ENCODE measurements around the gene SF3B3. TPM values are rescaled to one million over a fixed set of nuclear protein-coding genes. Genes with fewer than 3 reads are reported as not detected.
"Not testable (repeated sequence)": the region's sequence is repeated elsewhere in the genome, so short reads cannot be mapped to it uniquely, and the experiment has no call there.

Gene SF3B3
- total and polyA plus RNA-seq, 8 donors = 43.9 to 131 (median 85.5) TPM

DNA sequence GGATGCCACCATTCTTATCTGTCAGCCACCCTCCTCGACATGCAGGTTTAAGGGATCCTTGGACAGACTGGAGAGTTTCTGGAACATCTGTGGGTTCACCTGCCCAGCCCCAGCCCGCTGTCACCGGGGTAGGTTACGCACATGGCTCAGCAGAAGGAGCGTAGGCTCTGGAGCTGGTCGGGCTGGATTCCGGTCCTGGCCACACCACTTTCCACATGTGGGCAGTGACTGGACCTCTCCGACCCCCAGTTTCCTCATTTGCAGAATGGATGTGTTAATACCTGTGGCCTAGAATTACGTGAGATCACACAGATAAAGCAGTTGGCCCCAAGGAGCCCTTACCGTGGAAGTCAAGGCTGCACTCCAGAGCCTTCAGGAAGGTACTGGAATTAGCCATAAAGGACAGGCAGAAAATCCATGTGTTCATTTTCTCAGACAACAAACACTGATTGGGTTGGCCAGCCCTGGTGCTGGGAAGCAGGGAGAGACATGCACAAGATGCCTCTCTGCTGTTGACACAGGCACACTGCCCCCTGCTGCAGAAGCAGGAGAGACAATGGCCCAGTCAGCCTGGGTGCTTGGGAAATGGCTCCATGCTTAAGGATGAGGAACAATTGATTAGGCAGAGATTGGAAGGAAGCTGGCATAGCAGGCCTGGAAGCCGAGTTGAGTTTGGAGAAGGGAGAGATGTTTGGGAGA, 58.8 kb downstream of the SF3B3 start:
- TF ChIP-seq, protein P1, sequence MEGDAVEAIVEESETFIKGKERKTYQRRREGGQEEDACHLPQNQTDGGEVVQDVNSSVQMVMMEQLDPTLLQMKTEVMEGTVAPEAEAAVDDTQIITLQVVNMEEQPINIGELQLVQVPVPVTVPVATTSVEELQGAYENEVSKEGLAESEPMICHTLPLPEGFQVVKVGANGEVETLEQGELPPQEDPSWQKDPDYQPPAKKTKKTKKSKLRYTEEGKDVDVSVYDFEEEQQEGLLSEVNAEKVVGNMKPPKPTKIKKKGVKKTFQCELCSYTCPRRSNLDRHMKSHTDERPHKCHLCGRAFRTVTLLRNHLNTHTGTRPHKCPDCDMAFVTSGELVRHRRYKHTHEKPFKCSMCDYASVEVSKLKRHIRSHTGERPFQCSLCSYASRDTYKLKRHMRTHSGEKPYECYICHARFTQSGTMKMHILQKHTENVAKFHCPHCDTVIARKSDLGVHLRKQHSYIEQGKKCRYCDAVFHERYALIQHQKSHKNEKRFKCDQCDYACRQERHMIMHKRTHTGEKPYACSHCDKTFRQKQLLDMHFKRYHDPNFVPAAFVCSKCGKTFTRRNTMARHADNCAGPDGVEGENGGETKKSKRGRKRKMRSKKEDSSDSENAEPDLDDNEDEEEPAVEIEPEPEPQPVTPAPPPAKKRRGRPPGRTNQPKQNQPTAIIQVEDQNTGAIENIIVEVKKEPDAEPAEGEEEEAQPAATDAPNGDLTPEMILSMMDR (IDR thresholded peaks at IDR 0.05) = no peak
- Histone ChIP-seq H3K27ac (no peak overlapping the region), H3K27me3 (no peaks in the 10 kb centered on the region), H3K4me1 (no peaks in the 10 kb centered on the region), H3K9me3 (no peaks in the 10 kb centered on the region), H3K4me3 (no peak overlapping the region), H3K36me3 (no peaks in the 10 kb centered on the region)
- intact Hi-C loops (cut with DNase I) = no loop called here
- FAIRE-seq = no peak
- WGBS, 2 donors = 75 to 78% methylated on average over 11 of the region's 11 CpGs
- peak in 1 of 4 donors; percentile 17 for ATAC-seq
- no peak for DNase-seq

DNA sequence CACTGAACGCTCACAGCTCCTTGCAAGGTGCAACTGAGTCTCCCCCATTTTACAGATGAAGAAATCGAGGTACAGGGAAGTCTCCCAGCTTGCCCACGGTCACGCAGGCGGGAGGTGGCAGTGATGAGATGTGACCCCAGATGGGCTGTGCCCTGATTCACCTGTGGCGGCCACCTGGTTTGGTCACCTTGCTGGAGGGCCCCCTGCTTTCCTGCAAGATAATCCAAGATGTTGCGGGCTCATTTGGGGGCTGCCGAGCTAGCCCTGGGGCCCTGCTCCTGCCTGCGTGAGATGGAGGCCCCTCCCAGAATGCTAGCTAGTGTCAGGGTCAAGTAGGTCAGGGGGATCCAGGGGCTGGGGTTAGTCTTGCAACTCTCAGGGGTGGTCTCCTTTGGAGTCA, 63.1 kb downstream of the SF3B3 start:
- no peak for FAIRE-seq
- WGBS, 2 donors = 86 to 94% methylated on average over 9 of the region's 9 CpGs

DNA sequence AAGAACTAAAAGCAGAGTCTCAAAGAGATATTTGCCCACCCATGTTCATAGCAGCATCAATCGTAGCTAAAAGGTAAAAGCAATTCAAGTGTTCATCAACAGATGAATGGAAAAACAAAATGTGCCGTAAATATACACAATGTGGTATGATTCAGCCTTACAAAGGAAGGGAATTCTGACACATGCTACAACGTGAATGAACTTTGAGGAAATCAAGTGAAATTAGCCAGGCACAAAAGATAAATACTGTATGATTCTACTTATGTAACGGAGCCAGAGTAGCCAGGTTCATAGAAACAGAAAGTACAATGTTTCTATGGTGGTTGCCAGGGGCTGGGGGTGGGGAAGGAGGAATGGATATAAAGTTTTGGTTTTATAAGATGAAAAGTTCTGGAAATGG, 64.9 kb downstream of the SF3B3 start:
- no peak overlapping the region for H3K4me3 ChIP-seq
- DNase-seq = no peak
- no peaks in the 10 kb centered on the region for H3K27me3 ChIP-seq
- TF ChIP-seq, protein P1 (IDR thresholded peaks at IDR 0.05) = no peak
- no peaks in the 10 kb centered on the region for H3K4me1 ChIP-seq
- FAIRE-seq = peak; percentile 9
- intact Hi-C loops (cut with DNase I) = no loop called here
- 49 to 51% methylated on average over 4 of the region's 4 CpGs for WGBS, 2 donors
- ATAC-seq = no peak
- H3K36me3 ChIP-seq = no peaks in the 10 kb centered on the region
- H3K27ac ChIP-seq = no peak overlapping the region
- H3K9me3 ChIP-seq = no peaks in the 10 kb centered on the region

More for the DNA sequence above, 63.1 kb downstream of the SF3B3 start:
- Histone ChIP-seq H3K4me1 (no peaks in the 10 kb centered on the region), H3K27me3 (no peaks in the 10 kb centered on the region), H3K27ac (no peak overlapping the region), H3K9me3 (no peaks in the 10 kb centered on the region), H3K4me3 (no peak overlapping the region), H3K36me3 (no peaks in the 10 kb centered on the region)
- no peak for DNase-seq
- TF ChIP-seq, protein P1 (IDR thresholded peaks at IDR 0.05) = no peak
- no peak for ATAC-seq
- intact Hi-C loops (cut with DNase I) = no loop called here

DNA sequence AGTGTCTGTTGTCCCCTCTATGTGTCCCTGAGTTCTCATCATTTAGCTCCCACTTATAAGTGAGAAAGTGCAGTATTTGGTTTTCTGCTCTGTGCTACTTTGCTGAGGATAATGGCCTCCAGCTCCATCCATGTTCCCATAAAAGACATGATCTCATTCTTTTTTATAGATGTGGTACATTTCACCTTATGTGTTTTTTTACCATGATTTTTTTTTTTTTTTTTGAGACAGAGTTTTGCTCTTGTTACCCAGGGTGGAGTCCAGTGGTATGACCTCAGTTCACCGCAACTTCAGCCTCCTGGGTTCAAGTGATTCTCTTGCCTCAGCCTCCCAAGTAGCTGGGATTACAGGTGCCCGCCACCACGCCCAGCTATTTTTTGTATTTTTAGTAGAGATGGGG, 65.8 kb downstream of the SF3B3 start:
- 84 to 93% methylated on average over 3 of the region's 3 CpGs for WGBS, 2 donors
- not testable (repeated sequence) for H3K36me3 ChIP-seq, H3K4me3 ChIP-seq

DNA sequence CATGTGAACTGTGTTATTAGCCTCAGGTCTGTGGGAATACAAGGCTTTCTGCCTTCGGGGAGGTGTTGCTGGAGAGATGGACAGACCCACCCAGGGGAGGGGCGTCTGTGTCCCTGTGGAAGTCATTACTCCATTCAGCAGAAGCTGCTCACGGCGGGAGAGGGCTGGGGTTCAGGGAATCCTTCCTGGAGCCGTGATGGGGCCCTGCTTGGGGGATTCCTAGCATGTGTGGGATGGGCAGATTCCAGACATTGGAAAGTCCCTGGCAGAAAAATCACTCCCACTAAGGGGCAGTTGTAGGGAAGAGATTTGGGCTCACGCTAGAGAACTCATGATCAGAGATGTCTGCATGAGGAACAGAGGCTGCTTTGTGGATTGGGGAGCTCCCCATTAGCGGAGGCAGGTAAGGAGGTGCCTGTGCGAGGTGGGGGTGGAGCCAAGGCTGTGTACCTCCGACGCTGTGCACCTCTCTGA, 66.4 kb downstream of the SF3B3 start:
- FAIRE-seq (no peak), DNase-seq (peak in 2 of 6 donors; percentile 33 to 35), ATAC-seq (peak; percentile 30 to 75 (median 58))
- Histone ChIP-seq H3K36me3 (no peaks in the 10 kb centered on the region), H3K4me3 (no peak overlapping the region), H3K27me3 (no peaks in the 10 kb centered on the region), H3K9me3 (no peaks in the 10 kb centered on the region), H3K4me1 (no peaks in the 10 kb centered on the region), H3K27ac (peak overlapping the region in 3 of 4 donors; percentile 12 to 70 (median 49))
- TF ChIP-seq, protein P1 (IDR thresholded peaks at IDR 0.05) = no peak
- WGBS, 2 donors = 22 to 23% methylated on average over 10 of the region's 10 CpGs
- intact Hi-C loops (cut with DNase I) = no loop called here

More for the DNA sequence above, 65.8 kb downstream of the SF3B3 start:
- H3K9me3 ChIP-seq; H3K27me3 ChIP-seq; intact Hi-C loops (cut with DNase I); H3K4me1 ChIP-seq; ATAC-seq; FAIRE-seq; DNase-seq: not testable (repeated sequence)
- H3K27ac ChIP-seq = peak overlapping the region in 2 of 4 donors; percentile 49 to 70
